Neural progenitor cell (in vitro differentiated cells): Measurements from ENCODE around the gene ATR.
"Not testable (repeated sequence)": the region's sequence is repeated elsewhere in the genome, so short reads cannot be mapped to it uniquely, and the experiment has no call there.

Experiments used
- EZH2 ChIP-seq: fragments of 200-600 bp; sonication (generic); IDR thresholded peaks from 2 replicates; pipeline ENCODE4 v1.6.1; 2017; ENCODE audit warnings: antibody characterized with exemption, mild to moderate bottlenecking, moderate library complexity
- TF ChIP-seq, protein P1 (sequence below): fragments of 200-600 bp; sonication (generic); IDR thresholded peaks from 2 replicates; pipeline ENCODE4 v1.5.1; 2017; ENCODE audit warnings: antibody characterized with exemption, mild to moderate bottlenecking

GRCh38 chr3:142581070-142581469 lies 2.5 kb upstream of the ATR start:
- TF ChIP-seq, protein P1, sequence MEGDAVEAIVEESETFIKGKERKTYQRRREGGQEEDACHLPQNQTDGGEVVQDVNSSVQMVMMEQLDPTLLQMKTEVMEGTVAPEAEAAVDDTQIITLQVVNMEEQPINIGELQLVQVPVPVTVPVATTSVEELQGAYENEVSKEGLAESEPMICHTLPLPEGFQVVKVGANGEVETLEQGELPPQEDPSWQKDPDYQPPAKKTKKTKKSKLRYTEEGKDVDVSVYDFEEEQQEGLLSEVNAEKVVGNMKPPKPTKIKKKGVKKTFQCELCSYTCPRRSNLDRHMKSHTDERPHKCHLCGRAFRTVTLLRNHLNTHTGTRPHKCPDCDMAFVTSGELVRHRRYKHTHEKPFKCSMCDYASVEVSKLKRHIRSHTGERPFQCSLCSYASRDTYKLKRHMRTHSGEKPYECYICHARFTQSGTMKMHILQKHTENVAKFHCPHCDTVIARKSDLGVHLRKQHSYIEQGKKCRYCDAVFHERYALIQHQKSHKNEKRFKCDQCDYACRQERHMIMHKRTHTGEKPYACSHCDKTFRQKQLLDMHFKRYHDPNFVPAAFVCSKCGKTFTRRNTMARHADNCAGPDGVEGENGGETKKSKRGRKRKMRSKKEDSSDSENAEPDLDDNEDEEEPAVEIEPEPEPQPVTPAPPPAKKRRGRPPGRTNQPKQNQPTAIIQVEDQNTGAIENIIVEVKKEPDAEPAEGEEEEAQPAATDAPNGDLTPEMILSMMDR: not testable (repeated sequence)
- not testable (repeated sequence) for TF ChIP-seq EZH2
